Hindlimb muscle (tissue), 1 donor: Measurements from ENCODE around the gene ABHD14A. TPM values are rescaled to one million over a fixed set of nuclear protein-coding genes. Genes with fewer than 3 reads are reported as not detected.
A peak's percentile ranks its signal among the peaks of the same experiment; 100 is the strongest.

ENCODE experiments used
- DNase-seq: peaks from one replicate; pipeline ENCODE4 v3.0.0-alpha.2; 2013
- polyA plus RNA-seq: library from polyadenylated mRNA; unstranded; fragments of 120-200 nt; gene quantifications from one replicate; pipeline ENCODE4 v1.2.1, GENCODE V29; 2013; ENCODE audit not compliant: insufficient read length

Gene ABHD14A
- polyA plus RNA-seq, 1 donor, result 14.7 TPM

DNA sequence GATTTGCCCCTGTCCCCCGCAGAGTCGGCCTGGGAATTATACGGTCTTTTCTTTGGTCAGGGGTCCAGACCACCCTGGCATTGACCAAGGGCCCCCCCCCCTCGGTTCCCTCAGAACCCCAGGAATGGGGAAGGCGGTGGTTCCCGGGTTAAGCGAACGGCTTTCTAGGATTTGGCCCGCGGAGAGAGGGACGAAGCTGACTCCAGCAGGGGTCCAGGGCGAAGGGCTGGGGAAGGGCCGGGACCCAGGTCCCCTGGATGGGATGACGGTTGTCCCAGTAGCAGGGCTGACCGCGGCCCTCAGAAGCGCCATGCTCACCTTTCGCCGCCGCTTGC lies 33.4 kb upstream of the ABHD14A start:
- no peak for DNase-seq

DNA sequence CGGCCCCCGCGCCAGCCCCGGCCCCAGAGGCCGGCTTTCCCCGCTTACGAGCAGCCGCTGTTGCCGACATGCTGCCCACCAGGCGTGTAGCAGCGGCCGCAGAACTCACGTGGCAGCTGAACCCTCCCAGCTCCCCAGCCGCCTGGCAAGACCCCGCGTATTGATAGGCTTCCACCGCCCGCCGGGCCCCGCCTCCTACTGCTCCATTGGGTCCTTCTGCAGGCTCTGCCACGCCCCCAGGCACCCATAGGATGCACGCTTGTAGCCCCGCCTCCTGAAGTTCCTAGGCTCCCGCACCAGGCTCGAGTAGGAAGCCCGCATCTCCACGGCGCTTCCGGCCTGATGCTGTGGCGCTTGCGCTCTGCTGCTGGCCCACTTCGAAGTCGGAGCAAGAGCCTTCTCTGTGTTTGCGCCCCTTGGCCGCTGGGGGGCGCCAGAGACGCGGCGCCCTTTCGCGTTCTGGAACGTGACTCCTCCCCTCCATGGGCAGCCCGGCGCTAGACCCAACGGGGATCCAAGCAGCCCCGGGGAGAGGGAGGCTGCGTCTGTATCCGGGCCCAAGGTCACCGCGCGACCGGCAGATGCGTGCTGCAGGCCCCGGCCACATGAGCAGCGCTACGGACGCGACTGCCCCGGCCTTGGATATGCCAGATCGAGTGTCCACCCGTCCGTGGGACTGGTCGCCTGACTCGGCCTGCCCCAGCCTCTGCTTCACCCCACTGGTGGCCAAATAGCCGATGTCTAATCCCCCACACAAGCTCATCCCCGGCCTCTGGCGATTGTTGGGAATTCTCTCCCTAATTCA lies 32.9 kb upstream of the ABHD14A start, which contains the start of the genes PARP3 and RRP9:
Gene PARP3, plus strand, starts transcription at position 566 of the 805 bp plus-strand sequence. CDS start 993 bp downstream, outside the sequence.
Gene RRP9, minus strand, starts transcription at position 107 of the 805 bp plus-strand sequence. Its CDS starts 37 bp downstream, at position 70.
- DNase-seq, result peak; percentile 100

DNA sequence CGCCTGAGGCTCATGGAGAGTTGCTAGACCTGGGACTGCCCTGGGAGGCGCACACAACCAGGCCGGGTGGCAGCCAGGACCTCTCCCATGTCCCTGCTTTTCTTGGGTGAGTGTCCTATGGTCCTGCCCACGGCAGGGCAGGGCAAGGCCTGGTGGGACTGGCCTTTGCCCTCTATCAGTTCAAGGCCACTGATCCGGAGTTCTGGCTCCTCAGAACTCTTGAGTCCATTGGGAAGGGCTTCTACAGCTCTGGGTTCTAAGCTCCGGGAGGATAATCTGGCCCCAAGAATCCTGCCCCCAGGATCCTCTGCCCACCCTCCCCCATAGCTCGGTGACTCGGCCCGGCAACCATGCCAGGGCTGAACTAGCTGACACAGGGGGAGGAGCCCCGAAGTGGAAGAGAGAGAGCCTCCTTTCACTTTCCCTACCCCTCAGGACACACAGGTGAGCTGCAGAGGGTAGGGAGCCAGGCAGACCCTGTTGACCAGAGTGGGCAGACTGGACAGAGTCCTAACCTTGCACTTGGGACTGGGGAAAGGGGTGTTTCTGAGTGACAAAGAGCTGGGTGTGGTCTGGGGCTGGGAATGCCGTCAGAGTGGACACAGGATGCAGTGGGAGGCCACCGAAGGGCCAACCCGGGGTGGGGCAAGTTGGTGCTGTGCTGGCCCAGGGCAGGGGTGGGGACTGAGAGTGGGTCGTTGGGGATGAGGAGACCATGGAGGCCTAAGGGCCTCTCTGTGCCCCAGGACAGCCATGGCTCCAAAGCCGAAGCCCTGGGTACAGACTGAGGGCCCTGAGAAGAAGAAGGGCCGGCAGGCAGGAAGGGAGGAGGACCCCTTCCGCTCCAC lies 32.0 kb upstream of the ABHD14A start:
- no peak for DNase-seq

GRCh38 chr3:51943451-51944391 lies 31.1 kb upstream of the ABHD14A start:
- no peak for DNase-seq

GRCh38 chr3:51944451-51945021 lies 30.3 kb upstream of the ABHD14A start:
- no peak for DNase-seq

- no peak for DNase-seq
Observed at GRCh38 chr3:51945031-51945840, 29.6 kb upstream of the ABHD14A start.

GRCh38 chr3:51945926-51946705 lies 28.7 kb upstream of the ABHD14A start:
- no peak for DNase-seq

DNA sequence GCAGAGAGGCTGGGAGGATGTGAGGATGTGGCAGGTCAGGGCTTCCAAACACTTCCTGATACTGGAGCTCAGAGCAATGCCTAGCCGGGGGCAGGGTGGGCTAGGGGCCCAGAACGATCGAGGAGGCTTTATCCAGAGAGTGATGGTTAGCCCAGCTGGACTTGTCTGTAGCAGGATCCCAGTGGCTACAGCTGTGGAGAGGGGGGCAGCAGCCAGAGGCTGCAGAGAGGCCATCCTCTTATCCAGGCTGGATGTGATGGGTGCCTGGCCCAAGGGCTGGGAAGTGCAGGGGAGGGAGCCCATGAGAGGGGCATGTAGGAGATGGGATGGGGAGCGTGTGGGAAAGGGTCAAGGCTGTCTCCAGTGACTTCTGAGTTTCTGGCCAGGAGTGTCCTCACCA lies 28.1 kb upstream of the ABHD14A start:
- no peak for DNase-seq

DNA sequence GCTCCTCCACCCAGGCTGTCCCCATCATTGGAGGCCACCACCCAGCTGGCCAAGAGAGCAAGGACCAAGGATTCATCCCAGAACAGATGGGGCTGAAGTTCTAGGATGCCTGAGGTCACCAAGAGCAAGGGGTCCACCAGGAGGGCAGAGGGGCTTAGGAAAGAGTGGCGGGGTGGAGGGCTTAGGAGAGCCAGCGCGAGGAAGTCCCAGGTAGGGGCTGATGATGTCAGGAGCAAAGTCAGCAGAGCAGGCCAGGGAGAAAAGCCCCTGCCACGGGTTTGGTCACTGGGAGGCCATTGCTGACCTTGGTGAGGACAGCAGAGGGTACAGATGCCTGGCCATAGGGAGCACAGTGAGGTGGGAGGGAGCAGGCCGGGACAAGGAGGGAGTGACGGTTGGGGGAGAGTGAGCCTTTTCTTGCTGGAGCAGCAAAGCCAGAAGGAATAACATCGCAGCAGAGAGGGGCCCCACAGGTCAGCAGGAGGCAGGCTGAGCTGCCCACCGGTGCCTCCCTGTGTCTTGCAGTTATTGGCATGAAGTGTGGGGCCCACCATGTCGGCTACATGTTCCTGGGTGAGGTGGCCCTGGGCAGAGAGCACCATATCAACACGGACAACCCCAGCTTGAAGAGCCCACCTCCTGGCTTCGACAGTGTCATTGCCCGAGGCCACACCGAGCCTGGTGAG lies 27.5 kb upstream of the ABHD14A start:
- DNase-seq, result no peak

DNA sequence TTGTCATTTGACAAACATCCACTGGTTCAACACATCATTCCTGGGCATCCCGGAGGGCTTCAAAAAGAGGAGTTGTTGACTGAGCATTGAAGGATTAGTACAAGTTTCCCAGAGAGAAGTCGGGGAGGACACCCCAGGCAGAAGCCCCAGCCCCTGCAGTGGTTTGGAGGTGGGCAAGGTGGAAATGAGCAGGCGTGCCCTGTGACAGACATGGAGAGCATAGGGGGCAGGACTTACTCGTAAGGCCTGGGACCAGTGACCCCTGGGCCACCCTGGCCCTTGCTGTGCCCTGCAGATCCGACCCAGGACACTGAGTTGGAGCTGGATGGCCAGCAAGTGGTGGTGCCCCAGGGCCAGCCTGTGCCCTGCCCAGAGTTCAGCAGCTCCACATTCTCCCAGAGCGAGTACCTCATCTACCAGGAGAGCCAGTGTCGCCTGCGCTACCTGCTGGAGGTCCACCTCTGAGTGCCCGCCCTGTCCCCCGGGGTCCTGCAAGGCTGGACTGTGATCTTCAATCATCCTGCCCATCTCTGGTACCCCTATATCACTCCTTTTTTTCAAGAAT lies 26.8 kb upstream of the ABHD14A start:
- no peak for DNase-seq

DNA sequence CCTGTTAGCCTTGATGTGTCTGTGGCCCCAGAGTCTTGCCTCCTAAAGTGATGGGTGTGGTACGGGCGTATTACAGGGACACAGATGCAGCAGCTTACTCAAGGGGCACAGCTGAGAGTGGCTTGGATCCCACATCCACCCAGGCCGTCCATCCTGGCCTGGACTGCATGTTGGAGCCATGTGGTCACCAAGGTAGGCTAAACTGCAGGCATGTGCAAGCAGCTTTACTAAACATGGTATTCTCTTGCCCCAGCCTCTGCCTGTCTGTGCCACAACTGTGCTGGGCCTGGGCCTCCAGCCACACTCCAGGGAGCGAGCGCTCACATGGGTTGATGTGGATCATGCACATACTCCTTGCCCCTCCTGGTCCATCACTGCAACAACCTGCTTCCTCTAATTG lies 25.7 kb upstream of the ABHD14A start:
- no peak for DNase-seq

DNA sequence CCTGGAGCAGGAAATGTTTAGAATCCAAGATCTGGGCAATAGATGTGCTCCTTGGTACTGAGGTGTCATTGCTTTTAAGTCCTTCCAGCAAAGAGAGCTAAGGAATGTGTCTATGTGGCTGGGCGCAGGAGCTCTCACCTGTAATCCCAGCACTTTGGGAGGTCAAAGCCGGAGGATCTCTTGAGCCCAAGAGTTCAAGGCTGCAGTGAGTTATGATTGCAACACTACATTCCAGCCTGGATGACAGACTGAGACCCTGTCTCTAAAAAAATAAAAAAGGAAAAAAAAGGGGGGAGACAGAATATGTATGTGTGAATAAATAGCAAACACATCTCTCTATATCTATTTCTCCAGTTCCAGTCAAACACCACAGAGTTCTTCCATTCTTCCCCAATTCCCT lies 24.0 kb upstream of the ABHD14A start:
- DNase-seq, result no peak

GRCh38 chr3:51953445-51953844 lies 21.4 kb upstream of the ABHD14A start:
- no peak for DNase-seq

GRCh38 chr3:51954105-51954504 lies 20.8 kb upstream of the ABHD14A start:
- DNase-seq, result no peak

DNA sequence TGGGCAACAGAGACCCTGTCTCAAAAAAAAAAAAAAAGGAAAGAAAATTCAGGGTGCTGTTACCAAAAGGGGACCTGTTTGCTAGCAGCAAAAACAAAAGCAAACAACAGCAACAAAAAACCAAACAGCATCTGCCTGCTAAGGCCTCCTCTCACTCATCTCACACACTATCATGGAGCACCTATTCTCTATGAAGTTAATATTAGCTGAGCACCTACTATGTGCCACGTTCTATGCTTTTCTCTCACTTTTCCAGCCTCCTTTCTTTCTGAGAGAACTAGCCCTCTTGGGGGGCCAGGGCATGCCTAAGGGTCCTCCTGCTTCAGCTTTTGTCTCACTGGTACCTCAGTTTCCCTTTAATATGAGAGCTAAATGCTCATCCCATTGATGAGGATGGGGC lies 20.2 kb upstream of the ABHD14A start:
- no peak for DNase-seq

- no peak for DNase-seq
Observed at GRCh38 chr3:51955175-51955892, 19.5 kb upstream of the ABHD14A start, which contains the start of gene GPR62. Gene GPR62 (plus strand): TSS chr3:51955381. CDS start chr3:51955653, 272 bp downstream.

GRCh38 chr3:51955893-51956770 lies 18.7 kb upstream of the ABHD14A start:
- peak; percentile 70 for DNase-seq
